Measurements from ENCODE around the gene EMP1. TPM values are rescaled to one million over a fixed set of nuclear protein-coding genes. Genes with fewer than 3 reads are reported as not detected.

The EMP1 gene
- total and polyA plus RNA-seq, 2 of the 13 experiments (the other 11 are each of a cell fraction or from before 2014, with no cell fraction given): 0.13 to 0.61 TPM

DNA sequence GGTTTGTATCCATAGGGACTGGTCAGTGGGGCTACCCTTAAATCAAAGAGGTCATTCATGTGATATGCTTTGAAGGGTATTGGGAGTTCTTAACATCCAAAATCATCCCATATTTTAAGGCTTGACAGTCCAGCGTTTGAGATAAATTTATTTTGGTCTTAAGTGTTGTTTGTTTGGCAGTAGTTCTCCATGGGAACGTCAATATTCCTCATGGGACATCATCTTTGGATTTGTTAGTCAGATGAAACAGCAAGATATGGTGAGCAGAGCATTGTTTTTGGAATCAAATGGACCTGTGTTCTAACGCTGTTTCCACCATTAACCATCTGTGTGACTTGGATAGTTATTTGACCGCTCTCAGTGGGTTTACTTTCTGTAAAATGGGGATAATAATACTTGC lies 47.1 kb upstream of the EMP1 start:
- DNase-seq (ENCODE audit: low spot score): no peak
- H3K27ac ChIP-seq (ENCODE audit: extremely low read length, insufficient read depth, low read length): no peak overlapping the region
- H3K79me2 ChIP-seq (ENCODE audit: insufficient read depth, low read length): no peaks in the 10 kb centered on the region
- no peak overlapping the region for H2AFZ ChIP-seq (ENCODE audit: low read length)
- WGBS (ENCODE audit: low lambda C conversion rate): 2% methylated on average over 4 of the region's 4 CpGs
- H3K4me3 ChIP-seq (replicated peaks in 1 of 3; ENCODE audit: insufficient read depth in 1 of 3, low read depth in 2 of 3, low read length in 3 of 3): no peak overlapping the region
- no peaks in the 10 kb centered on the region for H3K9me3 ChIP-seq (ENCODE audit: low read length)
- H3K27me3 ChIP-seq (ENCODE audit: control insufficient read depth in 1 of 2, insufficient read depth in 2 of 2, low read length in 2 of 2): peaks cover 2 to 29% of the 10 kb centered on the region in 2 experiments; a peak in 4 of 5 replicates
- TF ChIP-seq, protein P1, sequence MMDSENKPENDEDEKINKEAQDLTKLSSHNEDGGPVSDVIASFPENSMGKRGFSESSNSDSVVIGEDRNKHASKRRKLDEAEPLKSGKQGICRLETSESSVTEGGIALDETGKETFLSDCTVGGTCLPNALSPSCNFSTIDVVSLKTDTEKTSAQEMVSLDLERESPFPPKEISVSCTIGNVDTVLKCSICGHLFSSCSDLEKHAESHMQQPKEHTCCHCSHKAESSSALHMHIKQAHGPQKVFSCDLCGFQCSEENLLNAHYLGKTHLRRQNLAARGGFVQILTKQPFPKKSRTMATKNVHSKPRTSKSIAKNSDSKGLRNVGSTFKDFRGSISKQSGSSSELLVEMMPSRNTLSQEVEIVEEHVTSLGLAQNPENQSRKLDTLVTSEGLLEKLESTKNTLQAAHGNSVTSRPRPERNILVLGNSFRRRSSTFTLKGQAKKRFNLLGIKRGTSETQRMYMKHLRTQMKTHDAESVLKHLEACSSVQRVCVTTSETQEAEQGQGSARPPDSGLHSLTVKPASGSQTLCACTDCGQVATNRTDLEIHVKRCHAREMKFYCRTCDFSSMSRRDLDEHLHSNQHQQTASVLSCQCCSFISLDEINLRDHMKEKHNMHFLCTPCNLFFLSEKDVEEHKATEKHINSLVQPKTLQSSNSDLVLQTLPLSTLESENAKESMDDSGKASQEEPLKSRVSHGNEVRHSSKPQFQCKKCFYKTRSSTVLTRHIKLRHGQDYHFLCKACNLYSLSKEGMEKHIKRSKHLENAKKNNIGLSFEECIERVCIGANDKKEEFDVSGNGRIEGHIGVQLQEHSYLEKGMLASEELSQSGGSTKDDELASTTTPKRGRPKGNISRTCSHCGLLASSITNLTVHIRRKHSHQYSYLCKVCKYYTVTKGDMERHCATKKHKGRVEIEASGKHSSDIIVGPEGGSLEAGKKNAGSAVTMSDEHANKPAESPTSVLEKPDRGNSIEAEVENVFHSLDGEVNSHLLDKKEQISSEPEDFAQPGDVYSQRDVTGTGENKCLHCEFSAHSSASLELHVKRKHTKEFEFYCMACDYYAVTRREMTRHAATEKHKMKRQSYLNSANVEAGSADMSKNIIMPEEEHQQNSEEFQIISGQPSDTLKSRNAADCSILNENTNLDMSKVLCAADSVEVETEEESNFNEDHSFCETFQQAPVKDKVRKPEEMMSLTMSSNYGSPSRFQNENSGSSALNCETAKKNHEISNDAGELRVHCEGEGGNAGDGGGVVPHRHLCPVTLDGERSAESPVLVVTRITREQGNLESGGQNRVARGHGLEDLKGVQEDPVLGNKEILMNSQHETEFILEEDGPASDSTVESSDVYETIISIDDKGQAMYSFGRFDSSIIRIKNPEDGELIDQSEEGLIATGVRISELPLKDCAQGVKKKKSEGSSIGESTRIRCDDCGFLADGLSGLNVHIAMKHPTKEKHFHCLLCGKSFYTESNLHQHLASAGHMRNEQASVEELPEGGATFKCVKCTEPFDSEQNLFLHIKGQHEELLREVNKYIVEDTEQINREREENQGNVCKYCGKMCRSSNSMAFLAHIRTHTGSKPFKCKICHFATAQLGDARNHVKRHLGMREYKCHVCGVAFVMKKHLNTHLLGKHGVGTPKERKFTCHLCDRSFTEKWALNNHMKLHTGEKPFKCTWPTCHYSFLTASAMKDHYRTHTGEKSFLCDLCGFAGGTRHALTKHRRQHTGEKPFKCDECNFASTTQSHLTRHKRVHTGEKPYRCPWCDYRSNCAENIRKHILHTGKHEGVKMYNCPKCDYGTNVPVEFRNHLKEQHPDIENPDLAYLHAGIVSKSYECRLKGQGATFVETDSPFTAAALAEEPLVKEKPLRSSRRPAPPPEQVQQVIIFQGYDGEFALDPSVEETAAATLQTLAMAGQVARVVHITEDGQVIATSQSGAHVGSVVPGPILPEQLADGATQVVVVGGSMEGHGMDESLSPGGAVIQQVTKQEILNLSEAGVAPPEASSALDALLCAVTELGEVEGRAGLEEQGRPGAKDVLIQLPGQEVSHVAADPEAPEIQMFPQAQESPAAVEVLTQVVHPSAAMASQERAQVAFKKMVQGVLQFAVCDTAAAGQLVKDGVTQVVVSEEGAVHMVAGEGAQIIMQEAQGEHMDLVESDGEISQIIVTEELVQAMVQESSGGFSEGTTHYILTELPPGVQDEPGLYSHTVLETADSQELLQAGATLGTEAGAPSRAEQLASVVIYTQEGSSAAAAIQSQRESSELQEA (CRISPR knock-in tag; IDR thresholded peaks at IDR 0.05; ENCODE audit: not compliant biosample characterization): no peak
- TF ChIP-seq DR1 (CRISPR knock-in tag; IDR thresholded peaks at IDR 0.05) (no peak), SIX4 (CRISPR knock-in tag; IDR thresholded peaks at IDR 0.05) (no peak), ZNF776 (CRISPR knock-in tag; IDR thresholded peaks at IDR 0.05) (no peak), SIX1 (CRISPR knock-in tag; IDR thresholded peaks at IDR 0.05; ENCODE audit: borderline replicate concordance) (no peak), SMARCE1 (IDR thresholded peaks at IDR 0.05; ENCODE audit: borderline replicate concordance) (no peak), ISX (CRISPR knock-in tag; conservative IDR thresholded peaks at IDR 0.05) (no peak), ZNF501 (CRISPR knock-in tag; IDR thresholded peaks at IDR 0.05) (no peak), RBAK (CRISPR knock-in tag; IDR thresholded peaks at IDR 0.05) (no peak), NFRKB (IDR thresholded peaks at IDR 0.05) (no peak)
- TF ChIP-seq, protein P2, sequence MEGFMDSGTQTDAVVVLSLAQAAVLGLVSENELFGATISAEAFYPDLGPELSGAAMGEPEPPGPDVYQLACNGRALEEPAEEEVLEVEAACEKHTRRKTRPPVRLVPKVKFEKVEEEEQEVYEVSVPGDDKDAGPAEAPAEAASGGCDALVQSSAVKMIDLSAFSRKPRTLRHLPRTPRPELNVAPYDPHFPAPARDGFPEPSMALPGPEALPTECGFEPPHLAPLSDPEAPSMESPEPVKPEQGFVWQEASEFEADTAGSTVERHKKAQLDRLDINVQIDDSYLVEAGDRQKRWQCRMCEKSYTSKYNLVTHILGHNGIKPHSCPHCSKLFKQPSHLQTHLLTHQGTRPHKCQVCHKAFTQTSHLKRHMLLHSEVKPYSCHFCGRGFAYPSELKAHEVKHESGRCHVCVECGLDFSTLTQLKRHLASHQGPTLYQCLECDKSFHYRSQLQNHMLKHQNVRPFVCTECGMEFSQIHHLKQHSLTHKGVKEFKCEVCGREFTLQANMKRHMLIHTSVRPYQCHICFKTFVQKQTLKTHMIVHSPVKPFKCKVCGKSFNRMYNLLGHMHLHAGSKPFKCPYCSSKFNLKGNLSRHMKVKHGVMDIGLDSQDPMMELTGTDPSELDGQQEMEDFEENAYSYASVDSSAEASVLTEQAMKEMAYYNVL (CRISPR knock-in tag; IDR thresholded peaks at IDR 0.05; ENCODE audit: borderline replicate concordance): no peak
- TF ChIP-seq, protein P3, sequence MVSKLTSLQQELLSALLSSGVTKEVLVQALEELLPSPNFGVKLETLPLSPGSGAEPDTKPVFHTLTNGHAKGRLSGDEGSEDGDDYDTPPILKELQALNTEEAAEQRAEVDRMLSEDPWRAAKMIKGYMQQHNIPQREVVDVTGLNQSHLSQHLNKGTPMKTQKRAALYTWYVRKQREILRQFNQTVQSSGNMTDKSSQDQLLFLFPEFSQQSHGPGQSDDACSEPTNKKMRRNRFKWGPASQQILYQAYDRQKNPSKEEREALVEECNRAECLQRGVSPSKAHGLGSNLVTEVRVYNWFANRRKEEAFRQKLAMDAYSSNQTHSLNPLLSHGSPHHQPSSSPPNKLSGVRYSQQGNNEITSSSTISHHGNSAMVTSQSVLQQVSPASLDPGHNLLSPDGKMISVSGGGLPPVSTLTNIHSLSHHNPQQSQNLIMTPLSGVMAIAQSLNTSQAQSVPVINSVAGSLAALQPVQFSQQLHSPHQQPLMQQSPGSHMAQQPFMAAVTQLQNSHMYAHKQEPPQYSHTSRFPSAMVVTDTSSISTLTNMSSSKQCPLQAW (CRISPR knock-in tag; IDR thresholded peaks at IDR 0.05): no peak
- no peaks in the 10 kb centered on the region for H4K20me1 ChIP-seq (ENCODE audit: insufficient read depth, low read length)
- CTCF ChIA-PET (ENCODE audit: low intra/inter-chr PET ratio, low total read pairs): no interaction called here
- no peaks in the 10 kb centered on the region for H3K36me3 ChIP-seq (replicated peaks in 1 of 2; ENCODE audit: control insufficient read depth in 1 of 2, insufficient read depth in 2 of 2, low read length in 2 of 2)
- no peak overlapping the region for H3K4me2 ChIP-seq (ENCODE audit: low read depth, low read length)
- no peaks in the 10 kb centered on the region for H3K4me1 ChIP-seq (ENCODE audit: insufficient read depth, low read length)
- no TSS peak for BruUV-seq (replicated peaks)
- H3K9ac ChIP-seq (ENCODE audit: insufficient read depth, low read depth, low read length): no peak overlapping the region
- in situ Hi-C loops (cut with HindIII; ENCODE audit: extremely low pct_ligation_motif_present, low pct_unique_long_range_greater_than_20kb) (no loop called here), intact Hi-C loops (cut with micrococcal nuclease; ENCODE audit: unreplicated experiment) (no loop called here)
- POLR2A ChIA-PET: no interaction called here
- ATAC-seq: no peak
- no peak for FAIRE-seq

Data from HepG2 (cell line).